K562 (cell line): ENCODE data around the gene FBXO48. TPM values are rescaled to one million over a fixed set of nuclear protein-coding genes. Genes with fewer than 3 reads are reported as not detected.

Experiments used
- ATAC-seq: fragments of 200-7000 bp; cut with Tn5 transposase; 3 replicates; pipeline ENCODE4 v1.9.1; 2020; ENCODE audit warnings: moderate library complexity
- BruUV-seq: library from RNA; stranded (reverse); fragments of 400-500 nt; replicated peaks from 2 replicates; lab custom pipeline; 2021; lab: Mats Ljungman, UMichigan
- CTCF ChIA-PET: fragments of 300-600 bp; formaldehyde crosslinking; extraction: SDS; loops from one replicate; lab custom pipeline; 2021; ENCODE audit warnings: low intra/inter-chr PET ratio; lab: Yijun Ruan, JAX
- POLR2A ChIA-PET: fragments of 300-600, 350-650 bp; sonication (Branson Sonifier 250); formaldehyde crosslinking; extraction: SDS; loops from one replicate; lab custom pipeline; 2021; ENCODE audit warnings: antibody characterized with exemption, inconsistent platforms; lab: Yijun Ruan, JAX
- DNase-seq, 4 experiments: peaks; one replicate each; pipeline versions ENCODE4 v3.0.0 to v3.0.0-alpha.2; 2011 to 2018; ENCODE audit warnings: low spot score in 3 of 4, mixed read lengths in 3 of 4; ENCODE audit errors: extremely low read depth in 1 of 4
- FAIRE-seq: peaks from 2 replicates; lab custom pipeline; 2011; peaks lifted over from hg19 to GRCh38; lab: Jason Lieb, UNC
- H2AFZ ChIP-seq: 2 replicates; pipeline ENCODE4 v1.6.0; 2011; ENCODE audit warnings: low read depth, low read length, control low read depth, inconsistent platforms
- H3K27ac ChIP-seq: fragments of 200-600 bp; 3 replicates; pipeline ENCODE4 v1.8.0; 2011; ENCODE audit warnings: low read depth, mild to moderate bottlenecking, control low read depth, inconsistent platforms, low read length, moderate library complexity, mixed read lengths; ENCODE audit errors: extremely low read depth
- H3K27me3 ChIP-seq, 2 experiments: fragments of 300-600 bp in 1 of 2; 2 replicates in 1 of 2; 3 replicates in 1 of 2; pipeline versions ENCODE4 v1.6.0 to v1.8.0; 2011; ENCODE audit warnings: inconsistent platforms in 2 of 2, low read length in 2 of 2, mild to moderate bottlenecking in 1 of 2, mixed read lengths in 1 of 2, moderate library complexity in 1 of 2; ENCODE audit not compliant: control insufficient read depth in 2 of 2, insufficient read depth in 2 of 2
- H3K36me3 ChIP-seq: fragments of 300-600 bp; 3 replicates; pipeline ENCODE4 v1.8.0; 2011; ENCODE audit warnings: mild to moderate bottlenecking, low read length, inconsistent platforms; ENCODE audit not compliant: control insufficient read depth, insufficient read depth
- H3K4me1 ChIP-seq, 2 experiments: fragments of 200-600 bp in 1 of 2; replicated peaks in 1 of 2; 2 replicates in 1 of 2; 3 replicates in 1 of 2; pipeline versions ENCODE4 v1.5.1 to v1.8.0; 2011; ENCODE audit warnings: inconsistent platforms in 2 of 2, low read length in 2 of 2, mild to moderate bottlenecking in 1 of 2, mixed read lengths in 1 of 2, moderate library complexity in 1 of 2; ENCODE audit not compliant: control insufficient read depth in 2 of 2, insufficient read depth in 2 of 2
- H3K4me2 ChIP-seq: 2 replicates; pipeline ENCODE4 v1.6.1; 2011; ENCODE audit warnings: low read length, control low read depth, inconsistent platforms, mixed read lengths; ENCODE audit not compliant: insufficient read depth
- H3K4me3 ChIP-seq: fragments of 200-600 bp; sonication (generic), shearing (Covaris generic); 2 replicates; pipeline ENCODE4 v1.5.1; 2016; ENCODE audit warnings: control low read depth, inconsistent platforms
- H3K79me2 ChIP-seq: fragments of 200-600 bp; 3 replicates; pipeline ENCODE4 v1.8.0; 2011; ENCODE audit warnings: low read length, inconsistent platforms; ENCODE audit not compliant: control insufficient read depth, insufficient read depth
- H3K9ac ChIP-seq, 2 experiments: 2 replicates each; pipeline versions ENCODE4 v1.6.0 to v1.6.1; 2011; ENCODE audit warnings: low read depth in 2 of 2, low read length in 2 of 2, control low read depth in 1 of 2, inconsistent platforms in 1 of 2, mild to moderate bottlenecking in 1 of 2, mixed read lengths in 1 of 2; ENCODE audit not compliant: insufficient read depth in 1 of 2
- H3K9me1 ChIP-seq: one replicate; pipeline ENCODE4 v1.6.0; 2011; ENCODE audit warnings: inconsistent platforms, mild to moderate bottlenecking, low read length, moderate library complexity; ENCODE audit not compliant: control insufficient read depth, insufficient read depth
- H3K9me3 ChIP-seq: replicated peaks from 2 replicates; pipeline ENCODE4 v1.5.1; 2011; ENCODE audit warnings: low read depth, low read length, inconsistent platforms; ENCODE audit not compliant: control insufficient read depth, insufficient read depth
- H4K20me1 ChIP-seq: replicated peaks from 2 replicates; pipeline ENCODE4 v1.6.1; 2011; ENCODE audit warnings: low read length, inconsistent platforms, mixed read lengths; ENCODE audit not compliant: control insufficient read depth, insufficient read depth
- ARID1B ChIP-seq: fragments of 450-650 bp; IDR thresholded peaks from 2 replicates; pipeline ENCODE4 v1.6.1; 2016; ENCODE audit warnings: antibody characterized with exemption, mild to moderate bottlenecking, inconsistent platforms
- BACH1 ChIP-seq: fragments of 200-800 bp; sonication (Bioruptor generic); IDR thresholded peaks from 2 replicates; pipeline ENCODE4 v1.6.1; 2016; ENCODE audit warnings: missing genetic modification characterization, missing compliant biosample characterization
- CBFA2T3 ChIP-seq: fragments of 450-650 bp; IDR thresholded peaks from 2 replicates; pipeline ENCODE4 v1.6.1; 2017
- CXXC5 ChIP-seq: fragments of 250-450 bp; sonication (Bioruptor Pico); IDR thresholded peaks from 2 replicates; pipeline ENCODE4 v1.8.0; 2022; ENCODE audit warnings: inconsistent platforms, mild to moderate bottlenecking, moderate library complexity
- DPF2 ChIP-seq: fragments of 450-650 bp; IDR thresholded peaks from 2 replicates; pipeline ENCODE4 v1.6.1; 2016
- EGR1 ChIP-seq: fragments of 450-650 bp; conservative IDR thresholded peaks from 2 replicates; pipeline ENCODE4 v1.6.1; 2017; ENCODE audit warnings: mild to moderate bottlenecking
- FOSL1 ChIP-seq: fragments of 200-800 bp; sonication (Bioruptor generic); conservative IDR thresholded peaks from 2 replicates; pipeline ENCODE4 v1.6.1; 2016; ENCODE audit warnings: missing genetic modification characterization, missing compliant biosample characterization
- FOXK2 ChIP-seq, 2 experiments: fragments of 450-650 bp; IDR thresholded peaks in 1 of 2; conservative IDR thresholded peaks in 1 of 2; 2 replicates each; pipeline ENCODE4 v1.6.1; 2016; ENCODE audit warnings: low read depth in 2 of 2, mild to moderate bottlenecking in 1 of 2
- ILF3 ChIP-seq: fragments of 450-650 bp; IDR thresholded peaks from 2 replicates; pipeline ENCODE4 v1.6.1; 2018; ENCODE audit warnings: antibody characterized with exemption, mild to moderate bottlenecking, moderate library complexity, borderline replicate concordance
- JUND ChIP-seq, 2 experiments: IDR thresholded peaks; 2 replicates in 1 of 2; 3 replicates in 1 of 2; pipeline ENCODE4 v1.6.1; 2011; ENCODE audit warnings: borderline replicate concordance in 2 of 2, low read depth in 2 of 2, low read length in 2 of 2, improper control_type of control experiment in 1 of 2, missing biosample characterization in 1 of 2, missing genetic modification characterization in 1 of 2, missing genetic modification reagents in 1 of 2
- NFE2 ChIP-seq: IDR thresholded peaks from 2 replicates; pipeline ENCODE4 v1.6.1; 2014; ENCODE audit warnings: antibody characterized with exemption, low read depth
- POLR2G ChIP-seq: fragments of 200-400 bp; formaldehyde crosslinking; IDR thresholded peaks from 2 replicates; pipeline ENCODE4 v1.6.1; 2017; ENCODE audit warnings: low read depth, mild to moderate bottlenecking, antibody characterized with exemption, low read length, moderate library complexity
- SMARCE1 ChIP-seq: fragments of 450-650 bp; IDR thresholded peaks from 2 replicates; pipeline ENCODE4 v1.7.1; 2016; ENCODE audit warnings: mild to moderate bottlenecking
- SUPT5H ChIP-seq: fragments of 450-650 bp; IDR thresholded peaks from 2 replicates; pipeline ENCODE4 v1.6.1; 2016
- TAL1 ChIP-seq: fragments of 450-650 bp; IDR thresholded peaks from 2 replicates; pipeline ENCODE4 v1.6.1; 2016; ENCODE audit warnings: mild to moderate bottlenecking
- TCF3 ChIP-seq: sonication (generic); formaldehyde crosslinking; IDR thresholded peaks from 2 replicates; pipeline ENCODE4 v1.4.0; 2020; ENCODE audit warnings: mild to moderate bottlenecking, missing genetic modification reagents
- TEAD4 ChIP-seq, 2 experiments: sonication (generic) in 1 of 2; formaldehyde crosslinking in 1 of 2; IDR thresholded peaks; 2 replicates each; pipeline versions ENCODE4 v1.6.1 to v1.8.0; 2012 to 2022; ENCODE audit warnings: borderline replicate concordance in 1 of 2, inconsistent platforms in 1 of 2, low read length in 1 of 2, mild to moderate bottlenecking in 1 of 2, missing genetic modification reagents in 1 of 2
- ZNF253 ChIP-seq: fragments of 250-450 bp; sonication (Bioruptor Pico); conservative IDR thresholded peaks from 2 replicates; pipeline ENCODE4 v1.6.1; 2021; ENCODE audit warnings: mild to moderate bottlenecking
- ZNF274 ChIP-seq: IDR thresholded peaks from 2 replicates; pipeline ENCODE4 v1.6.1; 2011; ENCODE audit warnings: low read depth, mild to moderate bottlenecking, low read length, moderate library complexity, borderline replicate concordance
- ZNF830 ChIP-seq: fragments of 250-450 bp; sonication (Bioruptor Pico); IDR thresholded peaks from 2 replicates; pipeline ENCODE4 v1.5.0; 2021; ENCODE audit warnings: mild to moderate bottlenecking
- WGBS: fragments of 100-300 bp; shearing (Covaris generic); methylation state at CpG from one replicate; pipeline ENCODE4 v1.1.6; 2016; ENCODE audit warnings: low coverage, mixed read lengths; ENCODE audit not compliant: insufficient coverage; ENCODE audit errors: missing lambda C conversion rate; 5-methylcytosine and 5-hydroxymethylcytosine counted together
- in situ Hi-C: fragments of 300-500 bp; cut with MboI; formaldehyde crosslinking; loops from 4 replicates; pipeline ENCODE4 v1.15.0; 2018; ENCODE audit warnings: inconsistent platforms, mixed read lengths
- intact Hi-C: fragments of 100-400 bp; cut with micrococcal nuclease; formaldehyde crosslinking; loops from 2 replicates; pipeline ENCODE4 v1.14.2; 2022
- polyA plus RNA-seq, 8 experiments: library from polyadenylated mRNA; depleted of rRNA in 4 of 8; stranded (reverse) in 5 of 8; unstranded in 3 of 8; fragments of >200 nt; fragmentation: Nextera tagmentation in 2 of 8; fragmentation: Illumina TruSeq in 1 of 8; extraction: Ambion mirVana in 2 of 8; extraction: Trizol in 1 of 8; gene quantifications; 2 replicates each; pipeline versions ENCODE4 v1.2.1 to v1.2.3, GENCODE V29; 2011 to 2014; ENCODE audit warnings: inconsistent platforms in 1 of 8, missing spikeins in 1 of 8
- total RNA-seq, 7 experiments: library from RNA; depleted of rRNA in 6 of 7; stranded (reverse); fragments of >200 nt in 6 of 7; fragmentation: Illumina TruSeq in 2 of 7; extraction: Trizol in 2 of 7; gene quantifications; 2 replicates each; pipeline versions ENCODE4 v1.2.1 to v1.2.3, GENCODE V29; 2011 to 2021; ENCODE audit warnings: low replicate concordance in 1 of 7

Gene FBXO48
- total and polyA plus RNA-seq, 9 of the 15 experiments (the other 6 are each of a cell fraction or from before 2014, with no cell fraction given) = 0.36 to 1.8 (median 0.73) TPM

- CTCF ChIA-PET = no interaction called here
- ATAC-seq = peak; percentile 60
- POLR2A ChIA-PET = no interaction called here
Measured at GRCh38 chr2:68458981-68459380, 8.1 kb downstream of the FBXO48 start.

More at GRCh38 chr2:68458981-68459380, 8.1 kb downstream of the FBXO48 start:
- in situ Hi-C loops (no loop called here), intact Hi-C loops (no loop called here)
- H4K20me1 ChIP-seq = no peaks in the 10 kb centered on the region
- no peak overlapping the region for H3K4me2 ChIP-seq
- no peaks in the 10 kb centered on the region for H3K9me1 ChIP-seq
- H3K9me3 ChIP-seq = no peaks in the 10 kb centered on the region
- H3K9ac ChIP-seq = no peak overlapping the region
- H3K36me3 ChIP-seq = no peaks in the 10 kb centered on the region
- no peak overlapping the region for H3K4me3 ChIP-seq
- H3K4me1 ChIP-seq = peaks cover 0 to 5% of the 10 kb centered on the region in 2 experiments; a peak in 2 of 5 replicates
- TF ChIP-seq FOSL1 (0 out of 2 replicates have a peak, but pooled peaks have one; percentile 31), ARID1B (peak; percentile 43; the same call in 1 of the 2 replicates), TAL1 (peak; percentile 9; the same call in 1 of the 2 replicates), ZNF274 (no peak), POLR2G (no peak), SUPT5H (no peak), TCF3 (CRISPR knock-in tag) (peak; percentile 53; the same call in 1 of the 2 replicates), BACH1 (tag) (no peak), ZNF253 (CRISPR knock-in tag) (no peak), DPF2 (0 out of 2 replicates have a peak, but pooled peaks have one; percentile 41), JUND (IDR thresholded peaks at IDR 0.05; ENCODE audit: borderline replicate concordance, low read depth, low read length) (peak; percentile 37; the same call in 1 of the 2 replicates), JUND (tag; IDR thresholded peaks at IDR 0.05; ENCODE audit: borderline replicate concordance, low read depth, low read length) (no peak), FOXK2 (conservative IDR thresholded peaks at IDR 0.05 in 1 of 2, IDR thresholded peaks at IDR 0.05 in 1 of 2; ENCODE audit: low read depth in 2 of 2) (no peak), TEAD4 (IDR thresholded peaks at IDR 0.05; ENCODE audit: low read length) (peak; percentile 64), TEAD4 (CRISPR knock-in tag; IDR thresholded peaks at IDR 0.05; ENCODE audit: borderline replicate concordance) (no peak), EGR1 (peak; percentile 82), CXXC5 (no peak), ILF3 (no peak), NFE2 (no peak), SMARCE1 (peak; percentile 22; the same call in 1 of the 2 replicates), ZNF830 (CRISPR knock-in tag) (no peak), CBFA2T3 (peak; percentile 69)
- H3K27ac ChIP-seq = no peak overlapping the region
- H3K27me3 ChIP-seq = no peaks in the 10 kb centered on the region
- BruUV-seq = no TSS peak
- FAIRE-seq (peak; percentile 64), DNase-seq (peak in 1 of 4 experiments; percentile 28)
- H3K79me2 ChIP-seq = no peaks in the 10 kb centered on the region
- 0% methylated on average over 1 of the region's 1 CpG for WGBS
- no peak overlapping the region for H2AFZ ChIP-seq
